ENCODE measurements around the gene C2CD4C. TPM values are rescaled to one million over a fixed set of nuclear protein-coding genes. Genes with fewer than 3 reads are reported as not detected.
"Not testable (repeated sequence)": the region's sequence is repeated elsewhere in the genome, so short reads cannot be mapped to it uniquely, and the experiment has no call there.

The C2CD4C gene
- polyA plus RNA-seq, 1 donor (not counting 4 experiments of a cell fraction or from before 2014, with no cell fraction given) = 1.6 TPM

DNA sequence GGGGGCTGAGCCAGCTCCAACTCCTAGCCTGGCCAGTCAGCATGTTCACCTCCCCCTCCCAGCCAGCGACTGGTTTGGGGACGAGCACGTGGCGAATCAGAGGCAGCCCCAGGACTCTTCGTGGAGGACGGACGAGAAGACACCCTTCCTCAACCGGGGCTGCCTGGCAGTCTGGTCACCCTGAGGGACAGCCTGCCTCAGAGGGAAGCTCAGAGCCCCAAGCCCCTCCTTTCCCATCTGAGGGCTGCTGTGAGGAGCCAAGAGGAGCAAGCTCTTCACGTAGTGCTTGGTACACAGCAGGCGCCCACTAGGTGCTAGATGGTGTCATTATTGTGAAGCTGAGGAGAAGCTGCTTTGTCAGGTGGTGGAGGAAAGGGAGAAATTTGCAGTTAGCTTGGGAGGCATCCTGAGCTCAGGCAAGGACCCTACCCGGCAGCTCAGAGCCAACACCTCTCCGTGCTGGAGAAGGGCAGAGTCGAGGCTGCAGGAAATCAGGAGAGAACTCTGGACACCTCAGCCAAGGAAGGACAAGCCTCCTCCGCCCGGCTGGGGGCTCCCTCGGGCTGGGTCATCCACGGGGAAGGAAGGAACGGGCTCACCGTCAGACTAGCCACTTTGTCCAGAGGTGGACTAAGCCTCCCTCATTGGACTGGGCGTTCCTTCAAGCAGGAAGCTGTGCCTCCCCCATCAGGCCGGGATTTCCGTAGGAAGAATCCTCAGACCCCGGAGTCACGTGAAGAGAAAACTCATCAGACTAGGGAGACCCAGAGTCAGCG, 14.9 kb upstream of the C2CD4C start:
- Histone ChIP-seq H3K36me3 (ENCODE audit: control insufficient read depth in 2 of 2, extremely low read depth in 1 of 2, insufficient read depth in 2 of 2, low read length in 2 of 2) (no peaks in the 10 kb centered on the region), H3K27ac (ENCODE audit: control insufficient read depth, insufficient read depth, low read length) (no peak overlapping the region), H4K20me1 (ENCODE audit: control insufficient read depth, extremely low read depth, insufficient read depth, low read length) (no peaks in the 10 kb centered on the region), H3K4me3 (ENCODE audit: control insufficient read depth in 2 of 3, extremely low read depth in 1 of 3, insufficient read depth in 2 of 3, low read depth in 1 of 3, low read length in 3 of 3) (no peak overlapping the region), H3K9ac (ENCODE audit: control insufficient read depth, extremely low read depth, insufficient read depth, low read length) (no peak overlapping the region), H2AFZ (ENCODE audit: control insufficient read depth, low read length) (no peak overlapping the region), H3K4me2 (ENCODE audit: control insufficient read depth, extremely low read depth, insufficient read depth, low read depth, low read length) (no peak overlapping the region), H3K4me1 (ENCODE audit: control insufficient read depth, extremely low read depth, insufficient read depth, low read length) (no peaks in the 10 kb centered on the region), H3K9me1 (ENCODE audit: control insufficient read depth, extremely low read depth, insufficient read depth, low read length) (no peaks in the 10 kb centered on the region), H3K79me2 (ENCODE audit: control insufficient read depth, insufficient read depth, low read length) (no peaks in the 10 kb centered on the region), H3K27me3 (ENCODE audit: control insufficient read depth, extremely low read depth, insufficient read depth, low read length) (no peaks in the 10 kb centered on the region), H3K9me3 (ENCODE audit: control insufficient read depth, low read depth, low read length) (no peaks in the 10 kb centered on the region)
- FAIRE-seq (no peak), DNase-seq (ENCODE audit: low read depth, low spot score) (no peak)
- dilution Hi-C loops (cut with MboI; ENCODE audit: extremely low pct_ligation_motif_present, low sequenced_read_pairs) = no loop called here
- TF ChIP-seq EZH2 (IDR thresholded peaks at IDR 0.05; ENCODE audit: low read length) = no peak
- TF ChIP-seq, protein P1, sequence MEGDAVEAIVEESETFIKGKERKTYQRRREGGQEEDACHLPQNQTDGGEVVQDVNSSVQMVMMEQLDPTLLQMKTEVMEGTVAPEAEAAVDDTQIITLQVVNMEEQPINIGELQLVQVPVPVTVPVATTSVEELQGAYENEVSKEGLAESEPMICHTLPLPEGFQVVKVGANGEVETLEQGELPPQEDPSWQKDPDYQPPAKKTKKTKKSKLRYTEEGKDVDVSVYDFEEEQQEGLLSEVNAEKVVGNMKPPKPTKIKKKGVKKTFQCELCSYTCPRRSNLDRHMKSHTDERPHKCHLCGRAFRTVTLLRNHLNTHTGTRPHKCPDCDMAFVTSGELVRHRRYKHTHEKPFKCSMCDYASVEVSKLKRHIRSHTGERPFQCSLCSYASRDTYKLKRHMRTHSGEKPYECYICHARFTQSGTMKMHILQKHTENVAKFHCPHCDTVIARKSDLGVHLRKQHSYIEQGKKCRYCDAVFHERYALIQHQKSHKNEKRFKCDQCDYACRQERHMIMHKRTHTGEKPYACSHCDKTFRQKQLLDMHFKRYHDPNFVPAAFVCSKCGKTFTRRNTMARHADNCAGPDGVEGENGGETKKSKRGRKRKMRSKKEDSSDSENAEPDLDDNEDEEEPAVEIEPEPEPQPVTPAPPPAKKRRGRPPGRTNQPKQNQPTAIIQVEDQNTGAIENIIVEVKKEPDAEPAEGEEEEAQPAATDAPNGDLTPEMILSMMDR (optimal IDR thresholded peaks at IDR 0.05 in 1 of 3, IDR thresholded peaks at IDR 0.05 in 1 of 3, conservative IDR thresholded peaks at IDR 0.05 in 1 of 3; ENCODE audit: extremely low read depth in 1 of 3, insufficient read depth in 2 of 3, low read length in 3 of 3) = no peak

DNA sequence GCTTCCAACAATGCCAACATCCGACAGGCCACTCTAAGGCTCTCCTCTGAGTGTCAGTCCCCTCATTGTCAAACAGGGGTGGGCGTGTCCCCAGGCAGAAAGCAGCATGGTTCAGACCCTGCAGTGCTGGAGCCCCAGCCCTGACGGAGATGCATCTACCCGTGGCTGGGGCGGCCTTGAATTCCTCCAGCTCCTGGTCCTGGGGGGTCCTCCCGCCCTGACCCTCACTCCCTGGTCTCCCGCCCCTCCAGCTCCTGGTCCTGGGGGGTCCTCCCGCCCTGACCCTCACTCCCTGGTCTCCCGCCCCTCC, 13.9 kb upstream of the C2CD4C start:
- dilution Hi-C loops (cut with MboI; ENCODE audit: extremely low pct_ligation_motif_present, low sequenced_read_pairs); H3K27me3 ChIP-seq (ENCODE audit: control insufficient read depth, extremely low read depth, insufficient read depth, low read length): not testable (repeated sequence)

More for the DNA sequence above, 13.9 kb upstream of the C2CD4C start:
- H3K9me3 ChIP-seq (ENCODE audit: control insufficient read depth, low read depth, low read length); DNase-seq (ENCODE audit: low read depth, low spot score); H3K4me1 ChIP-seq (ENCODE audit: control insufficient read depth, extremely low read depth, insufficient read depth, low read length); H3K79me2 ChIP-seq (ENCODE audit: control insufficient read depth, insufficient read depth, low read length); H3K4me3 ChIP-seq (ENCODE audit: control insufficient read depth in 2 of 3, extremely low read depth in 1 of 3, insufficient read depth in 2 of 3, low read depth in 1 of 3, low read length in 3 of 3); H3K27ac ChIP-seq (ENCODE audit: control insufficient read depth, insufficient read depth, low read length); H3K36me3 ChIP-seq (ENCODE audit: control insufficient read depth in 2 of 2, extremely low read depth in 1 of 2, insufficient read depth in 2 of 2, low read length in 2 of 2); H3K9me1 ChIP-seq (ENCODE audit: control insufficient read depth, extremely low read depth, insufficient read depth, low read length); FAIRE-seq; H3K4me2 ChIP-seq (ENCODE audit: control insufficient read depth, extremely low read depth, insufficient read depth, low read depth, low read length); H3K9ac ChIP-seq (ENCODE audit: control insufficient read depth, extremely low read depth, insufficient read depth, low read length); H4K20me1 ChIP-seq (ENCODE audit: control insufficient read depth, extremely low read depth, insufficient read depth, low read length); H2AFZ ChIP-seq (ENCODE audit: control insufficient read depth, low read length): not testable (repeated sequence)

Measured in keratinocyte (primary cell).